ENCODE results near the gene SERINC1. TPM values are rescaled to one million over a fixed set of nuclear protein-coding genes. Genes with fewer than 3 reads are reported as not detected.
"Not testable (repeated sequence)": the region's sequence is repeated elsewhere in the genome, so short reads cannot be mapped to it uniquely, and the experiment has no call there.

The SERINC1 gene
- total RNA-seq, 1 experiment from 2014 or later: 70.1 TPM

DNA sequence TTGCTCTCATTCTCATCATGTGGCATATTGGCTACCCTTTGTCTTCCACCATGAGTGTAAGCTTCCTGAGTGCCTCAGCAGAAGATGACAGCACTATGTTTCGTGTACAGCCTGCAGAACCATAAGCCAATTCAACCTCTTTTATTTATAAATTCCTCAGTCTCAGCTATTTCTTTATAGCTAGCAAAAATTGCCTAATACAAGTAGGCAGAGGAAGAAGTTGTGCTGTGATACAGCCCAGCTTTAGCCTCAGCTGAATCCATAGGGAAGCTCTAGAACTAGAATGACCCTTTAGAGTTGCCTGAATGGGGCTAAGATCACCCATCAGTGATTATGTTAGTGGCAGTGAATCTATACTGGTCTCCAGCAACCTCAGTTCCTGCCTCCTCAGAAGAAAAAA is 19.0 kb upstream of the SERINC1 start:
- no peak overlapping the region for H3K27ac ChIP-seq (ENCODE audit: low read length)
- H3K27me3 ChIP-seq (ENCODE audit: low read length): no peaks in the 10 kb centered on the region
- H3K4me2 ChIP-seq (ENCODE audit: low read depth, low read length, poor library complexity, severe bottlenecking): no peak overlapping the region
- DNase-seq: no peak
- no peak overlapping the region for H3K9ac ChIP-seq (ENCODE audit: low read length)
- H3K36me3 ChIP-seq (ENCODE audit: insufficient read depth, low read length): no peaks in the 10 kb centered on the region
- H2AFZ ChIP-seq (ENCODE audit: low read length): no peak overlapping the region
- H3K9me2 ChIP-seq (replicated peaks; ENCODE audit: insufficient read depth, low read length): no peaks in the 10 kb centered on the region
- H3K4me3 ChIP-seq (ENCODE audit: low read length): no peak overlapping the region
- H3K79me2 ChIP-seq (ENCODE audit: low read length): no peaks in the 10 kb centered on the region
- no peaks in the 10 kb centered on the region for H3K9me3 ChIP-seq (ENCODE audit: low read length)
- no peaks in the 10 kb centered on the region for H3K4me1 ChIP-seq (ENCODE audit: low read length)
- H4K20me1 ChIP-seq (ENCODE audit: insufficient read depth, low read depth, low read length): no peaks in the 10 kb centered on the region

- Histone ChIP-seq H3K79me2 (ENCODE audit: low read length) (no peaks in the 10 kb centered on the region), H3K27me3 (ENCODE audit: low read length) (no peaks in the 10 kb centered on the region), H3K27ac (ENCODE audit: low read length) (no peak overlapping the region), H3K9me3 (ENCODE audit: low read length) (no peaks in the 10 kb centered on the region), H3K9ac (ENCODE audit: low read length) (no peak overlapping the region), H3K4me3 (ENCODE audit: low read length) (no peak overlapping the region), H3K9me2 (replicated peaks; ENCODE audit: insufficient read depth, low read length) (no peaks in the 10 kb centered on the region), H3K36me3 (ENCODE audit: insufficient read depth, low read length) (no peaks in the 10 kb centered on the region), H2AFZ (ENCODE audit: low read length) (peak overlapping the region; percentile 52; the same call in 1 of the 2 replicates), H4K20me1 (ENCODE audit: insufficient read depth, low read depth, low read length) (no peaks in the 10 kb centered on the region), H3K4me1 (ENCODE audit: low read length) (peaks cover 9% of the 10 kb centered on the region), H3K4me2 (ENCODE audit: low read depth, low read length, poor library complexity, severe bottlenecking) (no peak overlapping the region)
- peak; percentile 80 for DNase-seq
These were observed 13.2 kb upstream of the SERINC1 start for GRCh38 chr6:122484760-122485159.

DNA sequence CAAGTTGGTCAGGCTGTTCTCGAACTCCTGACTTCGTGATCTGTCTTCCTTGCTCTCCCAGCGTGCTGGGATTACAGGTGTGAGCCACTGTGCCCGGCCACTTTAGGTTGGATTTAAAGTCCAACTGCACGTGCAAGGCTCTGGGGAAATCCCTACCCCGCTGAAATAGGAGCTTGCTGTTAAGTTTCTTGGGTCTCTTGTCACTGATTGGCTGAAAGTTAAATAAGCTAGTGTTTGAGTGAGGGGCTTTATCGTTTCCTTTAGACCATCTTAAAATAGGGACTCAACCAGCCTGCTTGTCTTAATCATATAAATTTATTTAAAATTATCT is 11.1 kb upstream of the SERINC1 start:
- Histone ChIP-seq H3K36me3 (ENCODE audit: insufficient read depth, low read length) (no peaks in the 10 kb centered on the region), H3K27ac (ENCODE audit: low read length) (no peak overlapping the region), H4K20me1 (ENCODE audit: insufficient read depth, low read depth, low read length) (no peaks in the 10 kb centered on the region), H3K4me3 (ENCODE audit: low read length) (no peak overlapping the region), H3K79me2 (ENCODE audit: low read length) (no peaks in the 10 kb centered on the region), H3K9me2 (replicated peaks; ENCODE audit: insufficient read depth, low read length) (no peaks in the 10 kb centered on the region), H3K27me3 (ENCODE audit: low read length) (no peaks in the 10 kb centered on the region), H3K4me2 (ENCODE audit: low read depth, low read length, poor library complexity, severe bottlenecking) (no peak overlapping the region), H3K4me1 (ENCODE audit: low read length) (peaks cover 9% of the 10 kb centered on the region), H3K9ac (ENCODE audit: low read length) (no peak overlapping the region), H2AFZ (ENCODE audit: low read length) (no peak overlapping the region), H3K9me3 (ENCODE audit: low read length) (no peaks in the 10 kb centered on the region)
- no peak for DNase-seq

DNA sequence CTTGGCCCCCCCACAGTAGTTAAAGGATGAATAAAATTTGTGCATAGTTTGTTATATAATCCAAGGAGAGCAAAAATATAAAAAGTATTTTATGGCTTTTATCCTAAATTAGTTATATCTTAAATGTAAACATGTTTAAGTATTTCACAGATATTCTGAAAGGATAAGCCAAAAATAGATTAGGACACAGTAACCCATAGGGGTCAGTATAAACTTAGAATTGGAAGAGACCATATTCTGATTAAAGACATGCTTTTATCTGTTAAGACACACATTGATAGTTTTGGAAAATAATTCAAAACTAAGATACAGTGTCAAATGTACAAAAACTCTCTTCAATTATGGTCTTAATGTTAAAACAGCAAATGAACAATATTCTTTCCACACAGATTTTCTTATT is 4.5 kb upstream of the SERINC1 start:
- DNase-seq: peak; percentile 47
- H3K79me2 ChIP-seq (ENCODE audit: low read length): peaks cover 14% of the 10 kb centered on the region
- H3K4me3 ChIP-seq (ENCODE audit: low read length): no peak overlapping the region

DNA sequence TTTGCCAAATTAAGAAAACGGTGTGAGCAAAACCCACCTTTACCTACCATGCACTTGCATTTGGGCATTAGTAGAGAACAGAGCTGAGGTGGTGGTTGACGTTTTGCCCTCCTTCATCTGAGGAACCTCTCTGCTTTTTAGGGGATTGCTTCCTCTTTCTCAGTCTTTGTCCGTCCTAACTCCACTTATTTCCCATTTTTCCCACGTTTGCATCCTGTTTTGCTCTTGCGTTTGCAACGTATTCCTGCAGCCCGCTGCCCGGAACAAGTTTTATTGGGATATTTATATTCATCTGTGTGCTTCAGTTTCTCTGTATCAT is 374 bp upstream of the SERINC1 start:
- H3K9ac ChIP-seq (ENCODE audit: low read length): peak overlapping the region; percentile 81
- peaks cover 8% of the 10 kb centered on the region; the same call in 1 of the 2 replicates for H3K36me3 ChIP-seq (ENCODE audit: insufficient read depth, low read length)
- H3K27me3 ChIP-seq (ENCODE audit: low read length): no peaks in the 10 kb centered on the region
- H3K79me2 ChIP-seq (ENCODE audit: low read length): peaks cover 56% of the 10 kb centered on the region
- H4K20me1 ChIP-seq (ENCODE audit: insufficient read depth, low read depth, low read length): peaks cover 22% of the 10 kb centered on the region
- H3K27ac ChIP-seq (ENCODE audit: low read length): no peak overlapping the region
- no peak for DNase-seq
- peak overlapping the region; percentile 84 for H3K4me3 ChIP-seq (ENCODE audit: low read length)
- peaks cover 17% of the 10 kb centered on the region for H3K4me1 ChIP-seq (ENCODE audit: low read length)
- no peaks in the 10 kb centered on the region for H3K9me2 ChIP-seq (replicated peaks; ENCODE audit: insufficient read depth, low read length)
- H3K4me2 ChIP-seq (ENCODE audit: low read depth, low read length, poor library complexity, severe bottlenecking): peak overlapping the region; percentile 99
- H2AFZ ChIP-seq (ENCODE audit: low read length): peak overlapping the region; percentile 97
- H3K9me3 ChIP-seq (ENCODE audit: low read length): no peaks in the 10 kb centered on the region

More for the DNA sequence above, 4.5 kb upstream of the SERINC1 start:
- H3K9me2 ChIP-seq (replicated peaks; ENCODE audit: insufficient read depth, low read length): no peaks in the 10 kb centered on the region
- H2AFZ ChIP-seq (ENCODE audit: low read length): no peak overlapping the region
- H3K9me3 ChIP-seq (ENCODE audit: low read length): no peaks in the 10 kb centered on the region
- no peak overlapping the region for H3K4me2 ChIP-seq (ENCODE audit: low read depth, low read length, poor library complexity, severe bottlenecking)
- no peak overlapping the region for H3K9ac ChIP-seq (ENCODE audit: low read length)
- H3K27ac ChIP-seq (ENCODE audit: low read length): no peak overlapping the region
- H3K4me1 ChIP-seq (ENCODE audit: low read length): peaks cover 6% of the 10 kb centered on the region
- no peaks in the 10 kb centered on the region for H3K27me3 ChIP-seq (ENCODE audit: low read length)
- H3K36me3 ChIP-seq (ENCODE audit: insufficient read depth, low read length): no peaks in the 10 kb centered on the region
- no peaks in the 10 kb centered on the region for H4K20me1 ChIP-seq (ENCODE audit: insufficient read depth, low read depth, low read length)

DNA sequence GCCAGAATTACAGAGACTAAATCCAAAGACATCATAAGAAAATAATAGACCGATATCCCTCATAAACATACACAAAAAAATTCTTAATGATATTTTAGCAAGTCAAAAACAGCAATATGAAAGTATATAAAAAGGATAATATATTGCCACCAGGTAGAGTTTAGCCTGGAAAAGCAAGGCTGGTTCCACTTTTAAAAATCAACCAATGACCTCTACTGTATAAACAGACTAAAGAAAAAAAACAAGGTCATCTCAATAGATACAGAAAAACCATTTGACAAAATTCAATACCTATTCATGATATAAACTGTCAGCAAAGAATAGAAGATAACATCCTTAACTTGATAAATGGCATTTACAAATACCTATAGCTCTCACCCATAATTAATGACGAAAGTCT is 9.7 kb downstream of the SERINC1 start:
- no peaks in the 10 kb centered on the region for H3K9me2 ChIP-seq (replicated peaks; ENCODE audit: insufficient read depth, low read length)
- H3K9ac ChIP-seq (ENCODE audit: low read length): no peak overlapping the region
- peaks cover 97% of the 10 kb centered on the region for H3K79me2 ChIP-seq (ENCODE audit: low read length)
- no peak for DNase-seq
- peaks cover 26% of the 10 kb centered on the region for H3K36me3 ChIP-seq (ENCODE audit: insufficient read depth, low read length)
- H2AFZ ChIP-seq (ENCODE audit: low read length): no peak overlapping the region
- no peaks in the 10 kb centered on the region for H3K9me3 ChIP-seq (ENCODE audit: low read length)
- H3K27me3 ChIP-seq (ENCODE audit: low read length): no peaks in the 10 kb centered on the region
- peaks cover 3% of the 10 kb centered on the region; the same call in 1 of the 2 replicates for H3K4me1 ChIP-seq (ENCODE audit: low read length)
- no peak overlapping the region for H3K27ac ChIP-seq (ENCODE audit: low read length)
- no peak overlapping the region for H3K4me3 ChIP-seq (ENCODE audit: low read length)
- H4K20me1 ChIP-seq (ENCODE audit: insufficient read depth, low read depth, low read length): peaks cover 18% of the 10 kb centered on the region; the same call in 1 of the 2 replicates
- no peak overlapping the region for H3K4me2 ChIP-seq (ENCODE audit: low read depth, low read length, poor library complexity, severe bottlenecking)

- H3K9me3 ChIP-seq (ENCODE audit: low read length); H3K4me3 ChIP-seq (ENCODE audit: low read length); DNase-seq; H3K27ac ChIP-seq (ENCODE audit: low read length); H2AFZ ChIP-seq (ENCODE audit: low read length); H3K9me2 ChIP-seq (replicated peaks; ENCODE audit: insufficient read depth, low read length); H3K9ac ChIP-seq (ENCODE audit: low read length); H3K27me3 ChIP-seq (ENCODE audit: low read length); H3K4me2 ChIP-seq (ENCODE audit: low read depth, low read length, poor library complexity, severe bottlenecking); H3K4me1 ChIP-seq (ENCODE audit: low read length): not testable (repeated sequence)
- Histone ChIP-seq H3K79me2 (ENCODE audit: low read length) (peaks cover 88% of the 10 kb centered on the region), H4K20me1 (ENCODE audit: insufficient read depth, low read depth, low read length) (peaks cover 12% of the 10 kb centered on the region; the same call in 1 of the 2 replicates), H3K36me3 (ENCODE audit: insufficient read depth, low read length) (peaks cover 14% of the 10 kb centered on the region)
These were observed 11.7 kb downstream of the SERINC1 start for GRCh38 chr6:122459865-122460416.

GRCh38 chr6:122459240-122459639 is 12.4 kb downstream of the SERINC1 start:
- H3K4me1 ChIP-seq (ENCODE audit: low read length): peaks cover 3% of the 10 kb centered on the region; the same call in 1 of the 2 replicates
- no peak overlapping the region for H3K9ac ChIP-seq (ENCODE audit: low read length)
- H3K27me3 ChIP-seq (ENCODE audit: low read length): no peaks in the 10 kb centered on the region
- no peak overlapping the region for H3K4me2 ChIP-seq (ENCODE audit: low read depth, low read length, poor library complexity, severe bottlenecking)
- H4K20me1 ChIP-seq (ENCODE audit: insufficient read depth, low read depth, low read length): peaks cover 11% of the 10 kb centered on the region; the same call in 1 of the 2 replicates
- H3K79me2 ChIP-seq (ENCODE audit: low read length): peaks cover 84% of the 10 kb centered on the region
- no peaks in the 10 kb centered on the region for H3K9me2 ChIP-seq (replicated peaks; ENCODE audit: insufficient read depth, low read length)
- no peak for DNase-seq
- no peak overlapping the region for H2AFZ ChIP-seq (ENCODE audit: low read length)
- H3K4me3 ChIP-seq (ENCODE audit: low read length): no peak overlapping the region
- peaks cover 18% of the 10 kb centered on the region for H3K36me3 ChIP-seq (ENCODE audit: insufficient read depth, low read length)
- no peak overlapping the region for H3K27ac ChIP-seq (ENCODE audit: low read length)
- H3K9me3 ChIP-seq (ENCODE audit: low read length): no peaks in the 10 kb centered on the region
